Activated T-helper 1 cell treated with anti-CD3 and anti-CD28 coated beads, Interleukin-12 subunit alpha, Interleukin-12 subunit beta, Interleukin-2, Interleukin-4 antibody, amounts not matched to agents 30 ng/mL and 10 ng/mL and 1 ng/mL, durations not matched to agents 14 hours and 24 hours and 36 hours (primary cell): Measurements from ENCODE around the gene NKAIN2. TPM values are rescaled to one million over a fixed set of nuclear protein-coding genes. Genes with fewer than 3 reads are reported as not detected.
"Not testable (repeated sequence)": the region's sequence is repeated elsewhere in the genome, so short reads cannot be mapped to it uniquely, and the experiment has no call there.

Source experiments
- DNase-seq: peaks from one replicate; pipeline ENCODE4 v3.0.0; 2021; ENCODE audit warnings: low spot score
- H3K27ac Mint-ChIP-seq: one replicate; pipeline ENCODE4 v1.8.0; 2021; ENCODE audit warnings: mild to moderate bottlenecking, mixed read lengths
- H3K27me3 Mint-ChIP-seq: one replicate; pipeline ENCODE4 v1.8.0; 2022; ENCODE audit warnings: mild to moderate bottlenecking, moderate library complexity, mixed read lengths; ENCODE audit not compliant: insufficient read depth
- H3K36me3 Mint-ChIP-seq: one replicate; pipeline ENCODE4 v1.8.0; 2021; ENCODE audit warnings: low read depth, mixed read lengths
- H3K4me1 Mint-ChIP-seq: one replicate; pipeline ENCODE4 v1.8.0; 2021; ENCODE audit warnings: low read depth, mixed read lengths
- H3K4me3 Mint-ChIP-seq: one replicate; pipeline ENCODE4 v1.8.0; 2021; ENCODE audit warnings: mild to moderate bottlenecking, moderate library complexity, mixed read lengths
- H3K9me3 Mint-ChIP-seq: one replicate; pipeline ENCODE4 v1.8.0; 2021; ENCODE audit warnings: mixed read lengths
- intact Hi-C: fragments of 100-400 bp; cut with micrococcal nuclease; formaldehyde crosslinking; loops from one replicate; pipeline ENCODE4 v1.15.1; 2024
- total RNA-seq: library from RNA; stranded (reverse); gene quantifications from 2 replicates; pipeline ENCODE4 v1.2.3, GENCODE V29; 2022

The NKAIN2 gene
- total RNA-seq, 1 donor from 2014 or later: not detected

DNA sequence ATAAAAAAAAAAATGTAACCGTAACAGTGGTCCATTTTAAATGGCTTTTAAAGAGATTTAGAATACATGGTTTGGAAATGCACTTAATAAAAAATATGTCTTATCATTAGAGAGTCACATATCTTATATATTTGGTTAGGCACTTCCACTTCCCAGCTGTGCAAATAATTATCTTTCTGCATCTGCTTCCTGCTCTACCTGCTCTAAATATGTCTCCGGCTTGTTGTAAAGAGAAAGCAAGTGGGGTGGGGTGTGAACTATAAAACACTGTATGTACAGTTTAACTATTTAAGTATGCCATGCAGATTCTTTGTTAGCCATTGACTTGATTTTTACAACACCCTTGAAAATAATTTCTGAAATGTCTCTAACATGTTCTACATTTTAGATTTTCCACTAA lies 106.3 kb downstream of the NKAIN2 start:
- Mint-ChIP-seq H3K4me3 (no peak overlapping the region), H3K27me3 (no peaks in the 10 kb centered on the region)

GRCh38 chr6:123913863-123914262 lies 110.2 kb downstream of the NKAIN2 start:
- intact Hi-C loops: no loop called here
- Mint-ChIP-seq H3K9me3 (no peaks in the 10 kb centered on the region), H3K4me1 (no peaks in the 10 kb centered on the region), H3K27ac (no peak overlapping the region), H3K36me3 (no peaks in the 10 kb centered on the region), H3K4me3 (no peak overlapping the region), H3K27me3 (no peaks in the 10 kb centered on the region)
- DNase-seq: no peak

More for the DNA sequence above, 106.3 kb downstream of the NKAIN2 start:
- Mint-ChIP-seq H3K4me1 (no peaks in the 10 kb centered on the region), H3K36me3 (no peaks in the 10 kb centered on the region), H3K27ac (no peak overlapping the region), H3K9me3 (no peaks in the 10 kb centered on the region)
- intact Hi-C loops: no loop called here
- DNase-seq: no peak

GRCh38 chr6:123923379-123923778 lies 119.7 kb downstream of the NKAIN2 start:
- DNase-seq, intact Hi-C loops, H3K27ac Mint-ChIP-seq, H3K4me3 Mint-ChIP-seq, H3K36me3 Mint-ChIP-seq, H3K27me3 Mint-ChIP-seq, H3K9me3 Mint-ChIP-seq, H3K4me1 Mint-ChIP-seq: not testable (repeated sequence)

DNA sequence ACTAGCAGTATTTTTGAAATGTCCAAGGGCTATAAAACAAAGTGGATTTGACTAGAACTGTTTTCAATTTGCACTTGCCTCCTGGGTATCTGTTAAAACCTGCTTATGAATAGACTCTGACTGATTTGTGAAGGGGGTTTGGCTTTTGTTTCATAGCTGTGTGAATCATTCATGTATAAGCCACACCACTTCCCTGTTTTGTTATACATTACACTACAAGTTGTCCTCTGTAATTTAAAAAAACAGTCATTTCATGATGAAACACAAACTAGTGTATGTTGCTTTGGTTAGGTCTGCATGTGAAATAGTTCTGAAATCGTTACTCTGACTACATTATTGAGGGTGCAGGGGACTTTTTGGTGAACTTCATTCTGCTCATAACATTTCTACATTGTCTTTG lies 121.7 kb downstream of the NKAIN2 start:
- peaks cover 3% of the 10 kb centered on the region for H3K9me3 Mint-ChIP-seq
- H3K36me3 Mint-ChIP-seq: no peaks in the 10 kb centered on the region
- H3K27me3 Mint-ChIP-seq: no peaks in the 10 kb centered on the region
- H3K27ac Mint-ChIP-seq: no peak overlapping the region
- DNase-seq: no peak
- intact Hi-C loops: no loop called here
- no peaks in the 10 kb centered on the region for H3K4me1 Mint-ChIP-seq
- no peak overlapping the region for H3K4me3 Mint-ChIP-seq

GRCh38 chr6:123925842-123926399 lies 122.3 kb downstream of the NKAIN2 start:
- intact Hi-C loops: no loop called here
- DNase-seq: no peak
- Mint-ChIP-seq H3K4me1 (no peaks in the 10 kb centered on the region), H3K27ac (no peak overlapping the region), H3K27me3 (no peaks in the 10 kb centered on the region), H3K4me3 (no peak overlapping the region), H3K9me3 (peaks cover 3% of the 10 kb centered on the region), H3K36me3 (no peaks in the 10 kb centered on the region)

GRCh38 chr6:123928529-123928928 lies 124.9 kb downstream of the NKAIN2 start:
- intact Hi-C loops: no loop called here
- no peak for DNase-seq
- Mint-ChIP-seq H3K4me3 (no peak overlapping the region), H3K27me3 (no peaks in the 10 kb centered on the region), H3K9me3 (no peaks in the 10 kb centered on the region), H3K36me3 (no peaks in the 10 kb centered on the region), H3K27ac (no peak overlapping the region), H3K4me1 (no peaks in the 10 kb centered on the region)

- intact Hi-C loops: no loop called here
- Mint-ChIP-seq H3K27ac (no peak overlapping the region), H3K36me3 (no peaks in the 10 kb centered on the region), H3K4me1 (no peaks in the 10 kb centered on the region), H3K27me3 (no peaks in the 10 kb centered on the region), H3K9me3 (no peaks in the 10 kb centered on the region), H3K4me3 (no peak overlapping the region)
- no peak for DNase-seq
These were observed 128.3 kb downstream of the NKAIN2 start for GRCh38 chr6:123931928-123932327.

DNA sequence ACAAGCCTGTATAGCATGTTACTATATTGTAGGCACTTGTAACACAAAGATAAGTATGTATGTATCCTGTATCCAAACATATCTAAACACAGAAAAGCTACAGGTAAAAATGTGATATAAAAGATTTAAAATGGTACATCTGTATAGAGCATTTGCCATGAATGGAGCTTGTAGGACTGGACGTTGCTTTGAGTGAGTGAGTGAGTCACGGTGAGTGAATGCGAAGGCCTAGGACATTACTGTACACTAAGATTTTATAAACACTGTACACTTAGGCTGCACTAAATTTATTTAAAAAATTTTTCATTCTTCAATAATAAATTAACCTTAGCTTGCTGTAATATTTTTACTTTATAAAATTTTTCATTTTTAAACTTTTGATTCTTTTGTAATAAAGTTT lies 136.9 kb downstream of the NKAIN2 start:
- Mint-ChIP-seq H3K27me3 (no peaks in the 10 kb centered on the region), H3K9me3 (no peaks in the 10 kb centered on the region), H3K4me3 (no peak overlapping the region), H3K27ac (no peak overlapping the region), H3K36me3 (no peaks in the 10 kb centered on the region), H3K4me1 (no peaks in the 10 kb centered on the region)
- intact Hi-C loops: no loop called here
- DNase-seq: no peak

GRCh38 chr6:123941855-123942254 lies 138.2 kb downstream of the NKAIN2 start:
- Mint-ChIP-seq H3K36me3 (no peaks in the 10 kb centered on the region), H3K4me3 (no peak overlapping the region), H3K4me1 (no peaks in the 10 kb centered on the region), H3K9me3 (no peaks in the 10 kb centered on the region), H3K27ac (no peak overlapping the region), H3K27me3 (no peaks in the 10 kb centered on the region)
- intact Hi-C loops: no loop called here
- no peak for DNase-seq

DNA sequence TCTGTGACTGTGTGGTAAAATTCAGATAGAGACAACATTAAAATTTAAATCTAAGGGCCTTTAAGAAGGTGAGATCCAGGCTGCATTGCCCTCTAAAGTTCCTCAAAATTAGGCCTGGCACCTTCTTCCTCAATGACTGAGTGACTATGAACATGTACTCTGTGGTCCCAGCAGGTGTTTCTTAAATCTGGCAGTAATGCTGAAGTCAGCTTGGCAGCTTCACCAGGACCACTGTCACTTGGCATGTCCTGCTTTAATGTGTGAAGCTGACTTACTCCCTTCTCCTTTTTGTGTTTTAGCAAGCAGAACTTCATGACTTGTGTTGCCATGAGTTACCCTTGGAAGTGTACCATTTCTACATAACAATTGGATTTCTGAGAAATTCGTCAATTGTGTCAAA lies 141.7 kb downstream of the NKAIN2 start:
- H3K36me3 Mint-ChIP-seq: no peaks in the 10 kb centered on the region
- no peaks in the 10 kb centered on the region for H3K4me1 Mint-ChIP-seq
- H3K27me3 Mint-ChIP-seq: no peaks in the 10 kb centered on the region
- DNase-seq: no peak
- no peak overlapping the region for H3K4me3 Mint-ChIP-seq
- H3K9me3 Mint-ChIP-seq: no peaks in the 10 kb centered on the region
- no peak overlapping the region for H3K27ac Mint-ChIP-seq
- intact Hi-C loops: no loop called here

DNA sequence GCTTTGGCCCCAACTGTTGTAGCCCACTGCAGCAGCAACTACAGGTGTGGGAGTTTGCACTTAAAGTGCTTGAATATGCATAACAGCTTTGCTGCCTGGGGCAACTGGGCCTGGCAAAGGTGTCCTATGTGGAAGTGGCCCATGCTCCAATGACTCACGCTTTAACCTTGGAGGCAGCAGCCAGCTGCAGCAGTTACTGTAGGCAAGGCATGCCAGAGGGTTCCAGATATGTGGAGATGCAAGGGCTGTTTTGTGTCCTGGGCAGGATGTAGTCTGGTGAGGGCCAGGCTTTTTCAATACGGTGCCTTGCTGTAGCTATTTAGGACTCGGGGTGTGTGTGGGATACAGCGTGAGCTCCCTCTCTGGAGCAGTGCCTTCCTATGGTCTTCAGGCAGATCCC lies 150.3 kb downstream of the NKAIN2 start:
- intact Hi-C loops: no loop called here
- Mint-ChIP-seq H3K27me3 (no peaks in the 10 kb centered on the region), H3K4me1 (no peaks in the 10 kb centered on the region), H3K36me3 (no peaks in the 10 kb centered on the region), H3K4me3 (no peak overlapping the region), H3K27ac (no peak overlapping the region), H3K9me3 (no peaks in the 10 kb centered on the region)
- no peak for DNase-seq

DNA sequence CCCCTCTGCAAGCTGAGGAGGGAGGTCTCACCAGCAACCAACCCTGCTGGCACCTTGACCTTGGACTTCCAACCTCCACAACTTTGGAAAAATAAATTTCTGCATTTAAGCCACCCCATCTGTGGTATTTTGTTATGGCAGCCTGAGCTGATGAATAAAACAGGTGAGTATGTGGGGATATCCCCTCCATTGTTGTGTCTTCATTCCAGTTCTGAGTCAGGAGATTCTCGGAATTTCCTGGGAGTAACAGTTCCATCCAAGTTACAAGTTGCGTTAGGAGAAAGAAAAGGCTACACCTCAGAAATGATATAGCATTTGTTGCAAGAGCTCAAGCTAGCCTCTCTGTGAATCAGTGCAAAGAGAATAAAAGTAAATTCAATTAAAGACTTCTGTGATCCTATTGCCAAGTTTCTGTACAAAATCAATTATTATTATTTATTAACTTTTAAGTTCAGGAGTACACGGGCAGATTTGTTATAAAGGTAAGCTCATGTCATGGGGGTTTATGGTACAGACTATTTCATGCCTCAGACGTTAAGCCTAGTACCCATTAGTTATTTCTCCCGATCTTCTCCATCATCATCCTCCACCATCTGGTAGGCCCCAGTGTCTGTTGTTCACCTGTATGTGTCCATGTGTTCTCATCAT lies 153.0 kb downstream of the NKAIN2 start:
- Mint-ChIP-seq H3K36me3 (no peaks in the 10 kb centered on the region), H3K27ac (no peak overlapping the region), H3K27me3 (no peaks in the 10 kb centered on the region), H3K4me3 (no peak overlapping the region), H3K9me3 (no peaks in the 10 kb centered on the region), H3K4me1 (no peaks in the 10 kb centered on the region)
- DNase-seq: no peak
- intact Hi-C loops: no loop called here

DNA sequence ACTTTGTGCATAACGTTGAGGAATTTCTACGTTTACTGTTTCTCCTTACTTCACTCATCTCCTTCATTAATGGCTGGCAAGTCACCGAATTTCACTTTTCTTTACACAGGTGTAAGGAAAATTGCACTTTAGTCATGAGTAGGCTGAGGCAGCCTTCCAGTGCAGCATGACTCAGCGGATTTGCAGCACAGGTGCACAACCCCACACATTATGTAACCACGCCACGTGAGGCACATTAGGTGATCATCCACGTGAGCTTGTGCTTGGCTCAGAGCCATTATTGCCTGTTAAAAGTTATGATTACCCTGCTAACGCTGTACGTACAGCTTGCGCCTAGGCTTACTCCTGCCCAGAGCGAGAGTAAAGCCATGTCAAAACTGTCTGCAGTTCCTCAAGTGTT lies 158.8 kb downstream of the NKAIN2 start:
- H3K36me3 Mint-ChIP-seq: no peaks in the 10 kb centered on the region
- H3K27me3 Mint-ChIP-seq: no peaks in the 10 kb centered on the region
- no peaks in the 10 kb centered on the region for H3K9me3 Mint-ChIP-seq
- no peak for DNase-seq
- intact Hi-C loops: no loop called here
- H3K27ac Mint-ChIP-seq: no peak overlapping the region
- no peaks in the 10 kb centered on the region for H3K4me1 Mint-ChIP-seq
- no peak overlapping the region for H3K4me3 Mint-ChIP-seq

DNA sequence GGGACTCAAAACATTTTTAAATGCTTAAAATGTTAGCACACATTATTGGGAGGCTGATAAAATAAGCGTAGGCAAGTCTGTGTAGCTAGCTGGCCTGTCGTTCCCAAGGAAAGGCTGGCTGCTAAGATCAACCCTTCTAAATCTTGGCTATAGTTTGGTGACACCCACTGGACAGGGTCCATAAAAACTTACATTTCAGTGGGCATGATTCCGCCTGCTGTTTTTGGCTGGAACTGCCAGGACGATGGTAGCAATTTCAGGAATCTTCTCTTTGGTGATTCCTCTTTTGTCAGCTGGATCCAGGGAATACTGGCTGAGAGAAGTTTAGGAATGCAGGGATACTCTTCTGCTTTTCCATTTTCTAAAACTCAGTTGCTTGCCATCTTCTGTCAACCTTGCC lies 162.2 kb downstream of the NKAIN2 start:
- DNase-seq: no peak

More for the DNA sequence above, 162.2 kb downstream of the NKAIN2 start:
- H3K4me3 Mint-ChIP-seq: no peak overlapping the region
- intact Hi-C loops: no loop called here
- no peaks in the 10 kb centered on the region for H3K36me3 Mint-ChIP-seq
- H3K9me3 Mint-ChIP-seq: no peaks in the 10 kb centered on the region
- no peaks in the 10 kb centered on the region for H3K27me3 Mint-ChIP-seq
- H3K27ac Mint-ChIP-seq: no peak overlapping the region
- no peaks in the 10 kb centered on the region for H3K4me1 Mint-ChIP-seq
